Measurements from ENCODE around the gene HOXB6.

Gene HOXB6

DNA sequence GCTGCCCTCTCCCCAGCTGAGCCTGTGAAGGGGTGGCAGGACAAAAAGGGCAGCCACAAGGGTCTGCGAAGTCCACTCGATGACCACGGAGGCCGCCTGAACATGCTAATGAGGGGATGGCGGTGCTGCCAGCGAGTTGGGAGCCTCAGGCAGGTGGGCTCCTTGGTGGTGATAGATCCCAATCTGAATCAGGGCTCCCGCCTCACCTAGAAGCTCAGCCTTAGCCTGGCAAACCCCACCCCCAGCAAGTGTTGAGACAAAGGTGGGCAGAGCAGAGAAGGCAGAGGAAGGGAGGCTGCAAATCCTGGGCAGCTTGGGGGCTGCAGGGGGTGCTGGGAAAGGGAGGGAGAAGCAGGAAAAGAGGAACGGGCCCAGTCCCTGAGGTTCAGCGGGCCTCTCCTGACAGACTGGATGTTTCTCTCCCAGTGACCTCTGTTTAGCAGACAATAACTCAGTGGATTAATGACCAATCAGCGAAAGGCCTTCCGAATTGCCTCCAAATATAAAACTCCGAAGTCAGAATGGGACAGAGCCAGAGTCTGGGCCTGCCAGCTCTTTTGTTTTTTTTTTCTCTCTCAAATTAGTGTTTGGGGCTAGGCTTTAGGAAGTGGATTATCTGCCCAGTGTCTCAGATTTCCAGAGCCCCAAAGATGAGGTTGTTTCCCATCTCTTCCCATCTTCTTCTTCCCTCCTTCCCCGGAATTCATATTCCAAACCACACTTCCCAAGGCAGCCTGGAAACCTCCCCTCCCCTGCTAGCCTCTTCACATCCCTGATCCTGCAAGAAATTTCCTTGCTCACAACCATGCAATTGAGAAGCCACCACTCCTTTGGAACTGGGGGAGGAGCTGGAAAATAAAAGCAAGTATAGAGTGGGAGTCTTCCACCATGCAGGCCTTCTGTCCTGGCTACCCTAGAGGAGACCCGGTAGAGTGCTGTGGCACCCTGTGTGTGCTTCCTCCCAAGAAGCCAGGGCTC, 44.7 kb downstream of the HOXB6 start:
- no peak for DNase-seq (ENCODE audit: low read depth)
- no peak overlapping the region for H3K4me3 ChIP-seq (ENCODE audit: low read depth, low read length)
- TF ChIP-seq, protein P1, sequence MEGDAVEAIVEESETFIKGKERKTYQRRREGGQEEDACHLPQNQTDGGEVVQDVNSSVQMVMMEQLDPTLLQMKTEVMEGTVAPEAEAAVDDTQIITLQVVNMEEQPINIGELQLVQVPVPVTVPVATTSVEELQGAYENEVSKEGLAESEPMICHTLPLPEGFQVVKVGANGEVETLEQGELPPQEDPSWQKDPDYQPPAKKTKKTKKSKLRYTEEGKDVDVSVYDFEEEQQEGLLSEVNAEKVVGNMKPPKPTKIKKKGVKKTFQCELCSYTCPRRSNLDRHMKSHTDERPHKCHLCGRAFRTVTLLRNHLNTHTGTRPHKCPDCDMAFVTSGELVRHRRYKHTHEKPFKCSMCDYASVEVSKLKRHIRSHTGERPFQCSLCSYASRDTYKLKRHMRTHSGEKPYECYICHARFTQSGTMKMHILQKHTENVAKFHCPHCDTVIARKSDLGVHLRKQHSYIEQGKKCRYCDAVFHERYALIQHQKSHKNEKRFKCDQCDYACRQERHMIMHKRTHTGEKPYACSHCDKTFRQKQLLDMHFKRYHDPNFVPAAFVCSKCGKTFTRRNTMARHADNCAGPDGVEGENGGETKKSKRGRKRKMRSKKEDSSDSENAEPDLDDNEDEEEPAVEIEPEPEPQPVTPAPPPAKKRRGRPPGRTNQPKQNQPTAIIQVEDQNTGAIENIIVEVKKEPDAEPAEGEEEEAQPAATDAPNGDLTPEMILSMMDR (IDR thresholded peaks at IDR 0.05; ENCODE audit: low read depth, low read length, missing control alignments): no peak

- no peak for DNase-seq (ENCODE audit: low read depth)
- no peak overlapping the region for H3K4me3 ChIP-seq (ENCODE audit: low read depth, low read length)
- TF ChIP-seq, protein P1 (IDR thresholded peaks at IDR 0.05; ENCODE audit: low read depth, low read length, missing control alignments): no peak
Observed at GRCh38 chr17:48559122-48559839, 45.5 kb downstream of the HOXB6 start.

DNA sequence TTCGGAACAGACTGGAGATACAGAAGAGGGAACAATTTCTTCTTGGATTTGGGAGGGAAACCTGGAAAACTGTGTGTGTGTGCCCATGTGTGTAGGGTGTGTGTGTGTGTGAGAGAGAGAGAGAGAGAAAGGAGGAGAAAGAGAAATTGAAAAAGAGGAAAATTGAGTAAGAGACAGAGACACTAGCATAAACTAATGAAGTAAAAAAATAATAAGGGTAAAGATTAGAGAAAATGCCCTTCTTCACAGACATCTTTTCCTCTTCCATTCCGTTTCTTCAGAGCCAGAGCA, 46.0 kb downstream of the HOXB6 start:
- TF ChIP-seq, protein P1 (IDR thresholded peaks at IDR 0.05; ENCODE audit: low read depth, low read length, missing control alignments): no peak

DNA sequence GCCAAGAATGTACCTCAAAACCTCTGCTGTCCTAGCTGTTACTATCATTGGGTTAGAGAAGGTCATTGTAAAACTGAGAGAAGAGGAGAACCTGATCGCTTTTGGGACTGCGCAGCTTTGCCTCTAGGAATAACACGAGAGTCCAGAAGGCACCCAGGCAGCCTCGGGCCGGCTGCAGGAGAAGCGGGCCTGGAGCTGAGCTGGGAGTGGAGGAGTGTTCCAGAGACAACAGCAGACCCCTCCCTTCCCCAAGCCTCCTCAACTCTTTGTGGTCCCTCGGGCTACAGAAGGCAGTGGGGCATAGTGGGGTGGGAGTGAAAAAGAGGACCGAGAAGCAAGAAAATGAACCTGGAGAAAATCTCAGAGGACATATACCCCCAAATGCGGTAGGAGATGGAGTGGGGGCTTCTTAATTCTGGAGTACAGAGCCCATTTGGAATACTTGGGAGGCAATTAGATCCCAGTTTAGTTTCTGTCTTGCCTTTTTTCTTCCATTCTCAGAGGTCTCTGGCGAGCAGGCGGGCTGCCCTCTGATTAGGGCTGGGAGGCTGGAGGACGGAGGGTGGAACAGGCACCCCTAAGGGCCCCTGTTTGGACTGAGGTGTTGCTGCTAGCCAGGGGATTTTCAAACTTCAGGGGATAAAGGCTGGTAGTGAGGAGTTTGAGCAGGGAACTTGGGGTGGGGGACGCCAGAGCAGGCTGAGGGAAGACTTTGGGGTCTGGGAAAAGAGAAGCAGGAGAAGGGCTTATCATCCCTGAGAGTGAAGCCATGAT, 46.5 kb downstream of the HOXB6 start:
- TF ChIP-seq, protein P1 (IDR thresholded peaks at IDR 0.05; ENCODE audit: low read depth, low read length, missing control alignments): no peak

More for the DNA sequence above, 46.0 kb downstream of the HOXB6 start:
- DNase-seq (ENCODE audit: low read depth): no peak
- H3K4me3 ChIP-seq (ENCODE audit: low read depth, low read length): no peak overlapping the region

GRCh38 chr17:48556576-48557401, 48.0 kb downstream of the HOXB6 start:
- TF ChIP-seq, protein P1 (IDR thresholded peaks at IDR 0.05; ENCODE audit: low read depth, low read length, missing control alignments): no peak
- no peak for DNase-seq (ENCODE audit: low read depth)
- H3K4me3 ChIP-seq (ENCODE audit: low read depth, low read length): no peak overlapping the region

More for the DNA sequence above, 46.5 kb downstream of the HOXB6 start:
- no peak overlapping the region for H3K4me3 ChIP-seq (ENCODE audit: low read depth, low read length)
- DNase-seq (ENCODE audit: low read depth): no peak

GRCh38 chr17:48556229-48556575, 48.6 kb downstream of the HOXB6 start:
- no peak overlapping the region for H3K4me3 ChIP-seq (ENCODE audit: low read depth, low read length)
- TF ChIP-seq, protein P1 (IDR thresholded peaks at IDR 0.05; ENCODE audit: low read depth, low read length, missing control alignments): no peak
- DNase-seq (ENCODE audit: low read depth): no peak
